ENCODE data around the gene PRDM16.
A peak's percentile ranks its signal among the peaks of the same experiment; 100 is the strongest.

PRDM16 gene

DNA sequence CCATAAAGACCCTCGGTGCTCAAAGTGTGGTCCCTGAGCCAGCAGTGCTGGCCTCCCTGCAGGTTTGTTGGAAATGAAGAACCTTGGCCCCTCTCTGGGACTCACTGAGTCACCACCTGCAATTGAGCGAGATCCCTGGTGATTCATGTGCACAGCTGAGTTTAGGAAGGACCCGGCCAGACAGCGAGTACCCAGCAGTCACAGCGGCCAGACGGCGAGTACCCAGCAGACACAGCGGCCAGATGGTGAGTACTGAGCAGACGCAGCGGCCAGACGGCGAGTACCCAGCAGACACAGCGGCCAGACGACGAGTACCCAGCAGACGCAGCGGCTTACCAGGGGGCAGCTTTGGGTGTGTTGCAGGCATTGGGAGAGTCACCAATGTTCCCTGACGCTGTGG, 123.8 kb downstream of the PRDM16 start:
- H3K36me3 ChIP-seq (ENCODE audit: insufficient read depth, low read length) = no peaks in the 10 kb centered on the region
- H3K4me1 ChIP-seq (ENCODE audit: insufficient read depth, low read length) = no peaks in the 10 kb centered on the region
- H3K9ac ChIP-seq (ENCODE audit: low read depth, low read length) = no peak overlapping the region
- H3K9me3 ChIP-seq (ENCODE audit: control insufficient read depth, insufficient read depth, low read length) = peaks cover 10% of the 10 kb centered on the region

DNA sequence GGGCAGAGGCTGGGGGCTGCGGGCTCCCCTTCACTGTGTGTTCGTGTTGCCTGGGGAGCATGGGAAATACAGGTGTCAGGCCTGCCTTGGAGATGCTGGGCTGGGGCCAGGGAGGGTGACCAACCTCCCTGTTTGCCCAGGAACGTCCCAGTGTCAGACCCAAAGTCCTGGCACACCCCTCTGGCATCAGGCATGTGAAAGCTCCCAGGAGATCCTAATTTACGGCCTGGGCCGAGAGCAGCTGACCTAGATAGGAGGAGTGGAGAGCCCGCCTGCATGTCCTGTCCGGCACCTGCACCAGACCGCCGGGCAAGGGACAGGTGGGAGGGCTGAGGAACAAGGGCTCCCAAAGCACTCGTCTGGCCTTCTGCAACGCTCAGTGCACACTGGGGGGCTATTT, 124.8 kb downstream of the PRDM16 start:
- Histone ChIP-seq H3K9me3 (ENCODE audit: control insufficient read depth, insufficient read depth, low read length) (peaks cover 10% of the 10 kb centered on the region), H3K9ac (ENCODE audit: low read depth, low read length) (no peak overlapping the region), H3K4me1 (ENCODE audit: insufficient read depth, low read length) (no peaks in the 10 kb centered on the region), H3K36me3 (ENCODE audit: insufficient read depth, low read length) (no peaks in the 10 kb centered on the region)

DNA sequence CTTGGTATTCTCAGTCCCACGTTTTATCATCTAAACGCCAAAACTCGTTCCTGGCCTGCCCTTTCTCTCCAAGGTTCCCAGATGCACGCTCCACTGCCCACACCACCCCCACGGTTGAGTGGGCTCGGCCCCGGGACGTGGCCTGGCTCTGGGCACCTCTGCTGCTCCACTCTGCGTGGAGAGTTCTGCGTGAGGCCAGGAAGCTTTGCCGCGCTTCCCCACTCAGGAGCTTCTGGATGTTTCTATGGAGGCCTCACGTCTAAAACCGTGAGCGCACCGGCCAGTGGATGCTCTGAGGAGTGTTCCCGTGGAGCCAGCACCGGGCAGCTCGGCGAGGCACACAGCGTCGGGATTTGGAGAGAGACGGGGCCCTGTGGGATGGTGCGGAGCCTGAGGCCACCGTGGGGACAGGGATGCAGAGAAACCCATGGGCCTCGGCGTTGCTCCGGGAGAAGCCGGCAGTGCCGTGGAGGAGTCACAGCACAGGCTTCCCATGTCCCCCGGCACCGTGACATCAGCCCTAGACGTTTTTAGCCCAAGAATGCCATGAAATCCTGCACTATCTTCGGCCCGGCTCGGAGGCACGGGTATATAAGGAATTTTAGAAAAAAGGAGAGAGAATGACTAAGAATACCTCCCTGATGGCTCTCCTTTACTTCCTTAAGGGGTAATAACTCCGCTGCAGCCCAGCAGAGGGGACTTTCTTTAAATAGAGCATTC, 125.9 kb downstream of the PRDM16 start:
- H3K36me3 ChIP-seq (ENCODE audit: insufficient read depth, low read length) = no peaks in the 10 kb centered on the region
- H3K9me3 ChIP-seq (ENCODE audit: control insufficient read depth, insufficient read depth, low read length) = peaks cover 10% of the 10 kb centered on the region
- no peaks in the 10 kb centered on the region for H3K4me1 ChIP-seq (ENCODE audit: insufficient read depth, low read length)
- no peak overlapping the region for H3K9ac ChIP-seq (ENCODE audit: low read depth, low read length)

DNA sequence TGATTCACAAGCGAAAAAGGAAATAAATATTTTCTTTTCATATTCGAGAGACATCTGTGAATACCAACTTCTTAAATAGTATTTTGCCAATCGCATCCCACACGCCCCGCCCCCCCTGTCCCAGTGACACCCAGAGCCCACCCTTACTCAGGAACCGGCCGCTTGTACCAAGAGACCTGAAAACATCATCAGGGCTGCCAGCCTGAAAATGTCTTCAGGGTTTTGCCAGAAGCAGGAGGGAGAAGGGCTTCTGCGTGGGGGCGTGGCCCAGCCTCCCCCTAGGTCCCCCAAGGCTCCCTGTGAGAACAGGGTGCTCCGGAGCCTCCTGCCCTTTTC, 126.4 kb downstream of the PRDM16 start:
- peaks cover 10% of the 10 kb centered on the region for H3K9me3 ChIP-seq (ENCODE audit: control insufficient read depth, insufficient read depth, low read length)
- H3K4me1 ChIP-seq (ENCODE audit: insufficient read depth, low read length) = no peaks in the 10 kb centered on the region
- H3K9ac ChIP-seq (ENCODE audit: low read depth, low read length) = no peak overlapping the region
- no peaks in the 10 kb centered on the region for H3K36me3 ChIP-seq (ENCODE audit: insufficient read depth, low read length)

DNA sequence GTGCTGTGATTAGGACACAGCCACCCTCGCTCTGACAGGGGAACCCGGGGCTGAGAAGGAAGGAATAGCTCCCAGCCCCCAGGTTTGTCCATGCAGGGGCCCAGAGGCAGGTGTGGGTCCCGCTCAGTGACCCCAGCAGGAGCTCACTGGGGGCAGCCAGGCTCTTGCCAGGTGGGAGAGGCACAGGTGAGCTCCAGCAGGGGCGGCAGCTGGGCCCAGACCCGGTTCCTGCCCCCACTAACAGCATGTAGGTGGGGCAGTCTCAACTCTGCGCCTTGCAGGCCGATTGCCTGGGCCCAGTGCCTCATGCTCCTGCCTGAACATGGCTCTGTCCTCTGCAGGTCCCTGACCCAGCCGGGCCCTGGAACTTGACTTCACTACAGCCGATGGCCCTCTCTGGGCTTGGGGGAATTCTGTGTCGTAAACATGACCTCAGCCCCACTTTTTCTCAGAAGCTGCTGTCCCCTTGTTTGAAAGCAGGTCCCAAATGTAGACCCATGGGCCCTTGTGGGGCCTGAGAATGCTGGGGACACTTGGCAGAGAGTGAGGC, 127.0 kb downstream of the PRDM16 start:
- Histone ChIP-seq H3K4me1 (ENCODE audit: insufficient read depth, low read length) (no peaks in the 10 kb centered on the region), H3K9ac (ENCODE audit: low read depth, low read length) (no peak overlapping the region), H3K36me3 (ENCODE audit: insufficient read depth, low read length) (no peaks in the 10 kb centered on the region), H3K9me3 (ENCODE audit: control insufficient read depth, insufficient read depth, low read length) (peaks cover 10% of the 10 kb centered on the region)

DNA sequence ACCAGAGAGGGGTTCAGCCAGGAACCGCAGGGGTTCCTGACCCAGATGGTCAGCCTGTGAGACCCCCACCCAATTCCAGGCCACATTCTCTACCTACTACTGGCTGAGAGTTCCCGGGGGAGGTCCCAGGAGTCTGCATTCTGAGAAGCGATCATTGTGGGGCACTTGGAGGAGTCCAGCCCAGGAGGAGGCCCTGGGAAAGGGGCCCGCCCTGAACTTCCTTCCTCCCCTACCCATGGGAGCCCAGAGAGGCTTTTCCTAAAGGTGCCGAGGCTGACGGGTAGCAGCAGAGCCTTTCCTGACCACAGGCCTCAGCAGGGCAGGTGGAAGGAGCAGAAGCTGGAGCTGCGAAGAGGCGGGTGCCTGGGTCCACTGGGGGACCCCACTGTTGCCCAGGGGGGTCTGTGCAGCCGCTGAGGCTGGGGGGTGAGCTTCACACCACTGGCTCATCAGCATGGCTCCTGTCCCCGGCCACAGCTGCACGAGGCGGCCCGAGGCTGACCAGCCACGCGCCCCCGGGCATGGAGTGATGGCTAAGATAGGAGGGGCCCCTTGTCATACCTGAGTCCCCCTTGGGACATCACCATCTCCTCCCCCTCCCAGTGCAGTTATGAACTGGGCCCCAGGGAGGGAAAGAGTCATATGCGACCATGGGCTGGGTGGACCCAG, 127.7 kb downstream of the PRDM16 start:
- Histone ChIP-seq H3K4me1 (ENCODE audit: insufficient read depth, low read length) (no peaks in the 10 kb centered on the region), H3K9ac (ENCODE audit: low read depth, low read length) (no peak overlapping the region), H3K36me3 (ENCODE audit: insufficient read depth, low read length) (no peaks in the 10 kb centered on the region), H3K9me3 (ENCODE audit: control insufficient read depth, insufficient read depth, low read length) (peaks cover 6% of the 10 kb centered on the region)

DNA sequence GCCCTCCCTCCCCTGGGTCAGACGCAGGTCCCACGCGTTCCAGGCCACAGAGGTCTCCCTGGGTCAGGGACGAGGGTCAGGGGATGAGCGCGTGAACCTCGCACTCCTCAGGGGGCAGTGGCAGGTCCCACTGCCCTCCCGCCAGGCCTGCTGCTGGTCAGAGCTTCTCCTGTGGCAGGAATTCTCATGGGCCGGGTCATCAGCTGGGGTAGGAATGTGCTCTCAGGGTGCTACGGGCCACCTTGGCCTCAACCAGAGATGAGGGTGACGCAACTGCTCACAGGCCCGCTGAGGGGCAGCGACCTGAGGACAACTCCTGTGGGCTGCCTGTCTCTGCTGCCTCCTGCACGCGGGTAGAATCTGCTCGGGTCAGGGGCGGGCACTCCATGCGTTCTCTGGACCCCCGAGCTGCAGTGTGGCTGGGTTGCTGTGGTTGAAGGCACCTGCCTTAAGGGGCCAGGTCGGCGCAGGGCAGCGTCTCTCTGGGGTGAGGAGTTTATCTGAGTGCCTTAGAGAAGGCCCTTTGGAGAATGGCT, 128.8 kb downstream of the PRDM16 start:
- no peak overlapping the region for H3K9ac ChIP-seq (ENCODE audit: low read depth, low read length)
- H3K4me1 ChIP-seq (ENCODE audit: insufficient read depth, low read length) = no peaks in the 10 kb centered on the region
- H3K36me3 ChIP-seq (ENCODE audit: insufficient read depth, low read length) = no peaks in the 10 kb centered on the region
- no peaks in the 10 kb centered on the region; the same call in 1 of the 2 replicates for H3K9me3 ChIP-seq (ENCODE audit: control insufficient read depth, insufficient read depth, low read length)

DNA sequence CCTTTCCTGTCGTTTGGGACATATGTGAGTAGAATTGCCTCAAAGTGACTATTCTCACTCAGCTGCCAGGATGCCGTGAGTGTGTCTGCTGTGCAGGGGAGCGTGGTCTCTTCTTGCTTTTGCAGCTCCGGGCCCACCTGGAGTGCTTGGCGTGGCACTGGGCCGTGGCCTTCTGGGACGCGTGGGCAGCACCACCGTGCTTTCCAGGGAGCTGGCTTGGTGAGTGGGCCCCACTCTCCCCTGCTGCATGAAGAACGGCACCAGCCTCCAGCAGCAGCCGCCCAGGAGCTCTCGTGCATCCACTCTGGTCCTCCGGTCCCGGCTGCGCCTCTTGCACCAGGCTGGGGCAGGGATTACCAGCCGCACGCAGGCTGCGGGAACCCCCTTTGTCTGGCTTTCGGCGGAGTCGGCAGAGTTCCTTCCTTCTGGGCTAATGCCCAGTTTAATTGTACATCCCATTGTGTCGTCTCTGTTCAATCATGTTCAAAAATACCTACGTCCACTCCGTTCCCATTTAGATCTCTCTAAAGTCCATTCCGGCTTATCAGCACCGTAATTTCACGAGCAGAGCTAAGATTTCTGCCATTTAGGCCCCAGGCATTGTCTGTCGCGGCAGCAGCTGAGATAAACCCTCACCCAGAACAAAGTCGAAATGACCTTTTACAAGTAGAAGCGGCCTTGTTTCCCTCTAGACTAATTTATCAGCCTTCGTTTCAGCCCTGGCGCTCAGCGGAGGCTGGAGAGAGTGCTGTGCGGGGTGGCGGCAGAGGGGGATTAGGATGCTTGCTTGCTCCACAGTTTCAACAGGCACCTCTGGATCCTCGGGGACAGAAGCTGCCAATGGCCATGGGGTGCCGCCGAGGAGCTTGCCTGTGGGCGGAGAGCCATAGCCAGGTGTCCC, 129.6 kb downstream of the PRDM16 start:
- Histone ChIP-seq H3K4me1 (ENCODE audit: insufficient read depth, low read length) (no peaks in the 10 kb centered on the region), H3K9me3 (ENCODE audit: control insufficient read depth, insufficient read depth, low read length) (no peaks in the 10 kb centered on the region; the same call in 1 of the 2 replicates), H3K36me3 (ENCODE audit: insufficient read depth, low read length) (no peaks in the 10 kb centered on the region), H3K9ac (ENCODE audit: low read depth, low read length) (no peak overlapping the region)

DNA sequence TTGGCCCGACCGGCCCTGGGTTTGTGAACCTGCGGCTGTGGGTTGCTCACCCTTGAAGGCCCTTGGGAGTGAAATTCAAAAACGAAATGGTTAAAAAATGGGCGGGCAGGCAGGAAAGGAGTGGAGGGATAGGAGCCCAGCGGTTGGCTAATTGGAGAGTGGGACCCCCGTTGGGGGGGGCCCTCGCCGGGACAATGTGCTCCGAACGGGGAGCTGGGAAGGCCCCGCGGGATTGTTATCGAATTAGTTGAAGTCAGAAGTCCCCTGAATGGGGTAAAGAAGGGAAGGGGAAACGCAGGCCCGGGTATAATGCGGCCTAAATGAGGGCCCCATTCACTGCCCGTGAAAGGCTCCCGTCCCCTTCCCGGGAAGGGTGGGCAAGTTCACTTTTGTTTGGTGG, 135.7 kb downstream of the PRDM16 start:
- Histone ChIP-seq H3K36me3 (ENCODE audit: insufficient read depth, low read length) (no peaks in the 10 kb centered on the region), H3K4me1 (ENCODE audit: insufficient read depth, low read length) (no peaks in the 10 kb centered on the region; the same call in 1 of the 2 replicates), H3K9ac (ENCODE audit: low read depth, low read length) (peak overlapping the region; percentile 5; the same call in 1 of the 2 replicates), H3K9me3 (ENCODE audit: control insufficient read depth, insufficient read depth, low read length) (no peaks in the 10 kb centered on the region)

DNA sequence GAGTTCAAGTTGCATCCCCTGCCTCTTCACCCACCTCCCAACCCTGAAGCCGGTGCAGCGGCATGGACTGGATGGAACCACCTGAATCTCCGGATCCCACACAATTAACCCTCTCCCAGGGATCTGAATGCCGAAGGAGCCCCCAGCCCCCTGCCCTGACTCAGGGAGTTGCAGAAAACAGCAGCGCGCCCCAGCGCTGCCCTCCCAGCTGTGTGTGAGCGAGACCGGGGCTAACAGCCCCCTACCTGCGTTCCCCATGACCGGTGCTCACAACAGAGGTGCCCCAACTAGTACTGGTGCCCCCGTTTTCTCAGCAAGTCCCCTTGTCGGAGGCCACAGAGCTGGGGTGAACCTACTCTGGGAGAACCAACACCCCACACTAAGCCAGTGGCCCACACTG, 136.8 kb downstream of the PRDM16 start:
- H3K36me3 ChIP-seq (ENCODE audit: insufficient read depth, low read length) = no peaks in the 10 kb centered on the region
- H3K9me3 ChIP-seq (ENCODE audit: control insufficient read depth, insufficient read depth, low read length) = no peaks in the 10 kb centered on the region
- no peak overlapping the region for H3K9ac ChIP-seq (ENCODE audit: low read depth, low read length)
- H3K4me1 ChIP-seq (ENCODE audit: insufficient read depth, low read length) = no peaks in the 10 kb centered on the region; the same call in 1 of the 2 replicates

DNA sequence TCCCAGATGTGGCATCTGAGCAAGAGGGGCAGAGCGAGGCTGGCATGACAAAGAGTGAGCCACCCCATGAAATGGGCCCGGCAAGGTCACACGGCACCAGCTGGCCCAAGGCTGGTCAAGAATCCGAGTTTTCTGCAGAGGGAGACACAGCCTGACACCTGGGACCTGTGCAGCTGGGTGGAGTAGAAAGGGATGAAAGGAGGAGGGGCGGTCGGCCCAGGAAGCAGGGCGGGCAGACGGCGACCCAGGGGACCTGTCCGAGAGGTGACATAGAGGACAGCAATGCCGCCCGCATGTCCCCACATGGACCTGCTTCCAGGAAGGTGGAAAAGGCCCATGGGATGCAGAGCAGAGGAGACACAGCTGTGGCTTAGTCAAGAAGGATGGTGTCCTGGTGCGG, 137.7 kb downstream of the PRDM16 start:
- H3K9me3 ChIP-seq (ENCODE audit: control insufficient read depth, insufficient read depth, low read length) = no peaks in the 10 kb centered on the region
- no peak overlapping the region for H3K9ac ChIP-seq (ENCODE audit: low read depth, low read length)
- H3K4me1 ChIP-seq (ENCODE audit: insufficient read depth, low read length) = no peaks in the 10 kb centered on the region; the same call in 1 of the 2 replicates
- no peaks in the 10 kb centered on the region for H3K36me3 ChIP-seq (ENCODE audit: insufficient read depth, low read length)

DNA sequence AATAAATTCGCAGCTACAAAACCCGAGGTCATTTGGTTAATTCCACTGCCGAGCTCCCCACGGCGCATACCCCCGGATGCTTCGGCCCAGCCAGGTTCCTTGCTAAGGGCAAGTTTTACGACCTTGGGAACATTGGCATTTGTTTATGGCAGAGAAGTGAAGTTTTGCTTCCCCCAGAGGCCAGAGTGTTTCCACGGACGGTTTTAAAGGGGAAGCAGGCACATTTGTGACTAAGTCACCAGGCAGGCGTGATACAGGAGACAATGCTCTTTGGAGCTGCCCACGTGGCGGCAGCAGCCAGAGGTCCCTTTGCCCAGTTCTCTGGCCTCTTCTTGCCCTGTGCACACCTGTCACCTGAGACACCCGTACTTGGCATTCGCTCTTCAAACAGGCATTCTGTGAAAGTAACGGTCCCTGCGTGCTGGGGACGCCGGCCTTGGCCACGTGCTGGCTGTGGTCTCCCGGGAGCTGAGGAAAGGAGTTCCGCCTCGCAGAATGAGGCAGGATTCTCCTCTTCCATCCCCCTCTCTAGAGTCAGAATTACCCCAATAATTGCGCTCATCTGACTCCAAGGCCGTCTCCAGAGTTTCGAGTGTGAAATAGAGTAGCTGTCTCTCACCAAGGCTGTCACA, 138.3 kb downstream of the PRDM16 start:
- no peaks in the 10 kb centered on the region for H3K36me3 ChIP-seq (ENCODE audit: insufficient read depth, low read length)
- no peak overlapping the region for H3K9ac ChIP-seq (ENCODE audit: low read depth, low read length)
- H3K4me1 ChIP-seq (ENCODE audit: insufficient read depth, low read length) = no peaks in the 10 kb centered on the region; the same call in 1 of the 2 replicates
- H3K9me3 ChIP-seq (ENCODE audit: control insufficient read depth, insufficient read depth, low read length) = no peaks in the 10 kb centered on the region

DNA sequence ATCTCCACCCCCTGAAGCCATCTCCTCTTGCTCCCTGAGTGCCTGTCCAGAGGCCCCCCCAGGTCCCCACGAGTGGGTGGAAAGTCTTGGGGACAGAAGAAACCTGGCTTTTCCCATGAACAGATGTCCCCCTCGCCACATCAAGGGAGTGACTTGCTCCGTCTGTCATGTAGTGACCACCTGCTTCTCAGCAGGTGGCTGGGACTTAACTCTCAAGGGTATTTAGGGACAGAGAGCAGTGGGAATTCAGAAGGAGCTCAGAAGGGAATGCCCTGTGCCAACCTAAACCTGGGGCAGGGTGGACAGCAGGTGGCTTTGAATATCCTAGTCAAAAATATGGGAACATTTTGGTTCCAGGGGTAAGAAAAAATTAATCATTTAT, 139.8 kb downstream of the PRDM16 start:
- Histone ChIP-seq H3K9ac (ENCODE audit: low read depth, low read length) (no peak overlapping the region), H3K9me3 (ENCODE audit: control insufficient read depth, insufficient read depth, low read length) (no peaks in the 10 kb centered on the region), H3K36me3 (ENCODE audit: insufficient read depth, low read length) (no peaks in the 10 kb centered on the region), H3K4me1 (ENCODE audit: insufficient read depth, low read length) (no peaks in the 10 kb centered on the region; the same call in 1 of the 2 replicates)

DNA sequence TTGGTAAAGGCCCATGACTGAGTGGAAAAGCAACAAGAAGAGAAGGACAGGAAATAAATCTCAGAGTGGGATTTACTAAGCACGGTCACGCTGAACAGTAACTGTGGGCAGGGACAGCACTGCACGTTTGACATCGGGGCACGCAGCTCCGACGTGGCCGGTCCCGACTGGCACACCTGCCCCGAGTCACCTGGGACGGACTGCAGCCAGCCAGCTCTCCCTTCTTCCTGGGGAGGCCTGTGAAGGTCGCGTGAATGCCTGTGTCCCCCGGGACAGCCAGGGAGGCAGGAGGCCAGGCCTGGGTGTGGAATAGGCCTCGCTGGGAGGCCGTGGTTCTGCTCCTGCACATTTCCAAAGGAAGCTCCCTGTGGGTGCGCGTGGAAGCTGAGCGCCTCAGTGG, 140.2 kb downstream of the PRDM16 start:
- Histone ChIP-seq H3K36me3 (ENCODE audit: insufficient read depth, low read length) (no peaks in the 10 kb centered on the region), H3K4me1 (ENCODE audit: insufficient read depth, low read length) (no peaks in the 10 kb centered on the region; the same call in 1 of the 2 replicates), H3K9me3 (ENCODE audit: control insufficient read depth, insufficient read depth, low read length) (no peaks in the 10 kb centered on the region), H3K9ac (ENCODE audit: low read depth, low read length) (no peak overlapping the region)
